Activated CD8-positive, alpha-beta memory T cell treated with anti-CD3 and anti-CD28 coated beads, Interleukin-2, amount 10 ng/mL, durations not matched to agents 7 days and 5 days (primary cell): Measurements from ENCODE around the gene MLLT10. TPM values are rescaled to one million over a fixed set of nuclear protein-coding genes. Genes with fewer than 3 reads are reported as not detected.

Experiments used
- ATAC-seq: fragments of 150-1000 bp; cut with Tn5 transposase; one replicate; pipeline ENCODE4 v1.10.0; 2021; ENCODE audit warnings: moderate library complexity
- CTCF ChIA-PET: fragments of 350-600 bp; sonication (Branson Sonifier 250); formaldehyde crosslinking; loops from one replicate; lab custom pipeline; 2021; ENCODE audit warnings: antibody characterized with exemption; lab: Charles Lee
- DNase-seq: peaks from one replicate; pipeline ENCODE4 v3.0.0-alpha.2; 2020
- H3K27ac Mint-ChIP-seq: one replicate; pipeline ENCODE4 v1.8.0; 2021; ENCODE audit warnings: mild to moderate bottlenecking, mixed read lengths
- H3K27me3 Mint-ChIP-seq: one replicate; pipeline ENCODE4 v1.8.0; 2021; ENCODE audit warnings: mixed read lengths
- H3K36me3 Mint-ChIP-seq: one replicate; pipeline ENCODE4 v1.8.0; 2021; ENCODE audit warnings: mild to moderate bottlenecking, mixed read lengths
- H3K4me1 Mint-ChIP-seq: one replicate; pipeline ENCODE4 v1.8.0; 2021; ENCODE audit warnings: mixed read lengths
- H3K4me3 Mint-ChIP-seq: one replicate; pipeline ENCODE4 v1.8.0; 2021; ENCODE audit warnings: mild to moderate bottlenecking, moderate library complexity, mixed read lengths
- H3K9me3 Mint-ChIP-seq: one replicate; pipeline ENCODE4 v1.8.0; 2022; ENCODE audit warnings: low read depth, mixed read lengths
- total RNA-seq, 2 experiments: library from RNA; stranded (reverse); gene quantifications; one replicate each; pipeline ENCODE4 v1.2.3, GENCODE V29; 2021

Gene MLLT10
- total RNA-seq, 2 experiments from 2014 or later: 42.2 to 65.2 TPM

DNA sequence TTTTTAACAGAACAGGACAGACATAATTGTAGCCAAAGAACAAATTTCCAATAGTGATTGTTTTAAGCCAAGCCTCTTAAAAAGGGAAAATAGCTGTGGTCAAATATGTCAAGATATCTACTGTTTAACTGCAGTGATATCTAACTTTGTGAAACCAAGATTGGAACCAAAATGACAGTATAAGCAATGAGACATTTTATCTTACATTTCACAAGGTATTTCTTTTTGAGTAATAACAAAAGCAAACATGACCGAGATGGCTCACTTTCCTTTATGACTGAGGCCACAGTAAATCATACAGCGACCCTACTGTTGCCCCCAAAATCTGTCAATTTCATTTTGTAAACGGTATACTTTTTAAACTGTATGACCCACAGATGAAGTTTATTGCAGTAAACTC is 215.8 kb downstream of the MLLT10 start:
- H3K27me3 Mint-ChIP-seq: no peaks in the 10 kb centered on the region
- CTCF ChIA-PET: no interaction called here
- no peak for DNase-seq
- no peak overlapping the region for H3K27ac Mint-ChIP-seq
- H3K36me3 Mint-ChIP-seq: peaks cover 1% of the 10 kb centered on the region
- peaks cover 19% of the 10 kb centered on the region for H3K4me1 Mint-ChIP-seq
- no peaks in the 10 kb centered on the region for H3K9me3 Mint-ChIP-seq
- no peak for ATAC-seq
- H3K4me3 Mint-ChIP-seq: no peak overlapping the region

DNA sequence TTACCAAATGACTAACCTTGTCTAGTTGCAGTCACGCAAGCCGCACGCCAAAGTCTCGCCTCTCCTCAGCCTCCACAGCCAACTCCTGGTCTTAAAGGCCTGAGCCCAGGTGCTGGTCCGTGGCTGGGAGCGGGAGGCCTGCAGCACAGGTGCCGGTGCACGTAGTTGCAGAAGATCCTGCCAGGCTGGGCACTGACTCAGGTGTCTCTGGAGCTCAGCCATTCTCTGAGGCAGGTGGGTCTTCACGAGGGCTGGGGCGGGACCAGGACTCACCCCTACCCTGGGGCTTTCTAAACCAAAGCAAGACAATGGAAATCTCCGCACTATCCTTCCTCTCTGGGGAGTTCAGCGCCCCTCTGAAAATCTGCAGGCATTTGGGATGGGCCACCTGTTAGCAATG is 216.4 kb downstream of the MLLT10 start:
- peaks cover 1% of the 10 kb centered on the region for H3K36me3 Mint-ChIP-seq
- H3K27me3 Mint-ChIP-seq: no peaks in the 10 kb centered on the region
- no peak for DNase-seq
- no peak overlapping the region for H3K4me3 Mint-ChIP-seq
- CTCF ChIA-PET: no interaction called here
- no peaks in the 10 kb centered on the region for H3K9me3 Mint-ChIP-seq
- ATAC-seq: no peak
- H3K27ac Mint-ChIP-seq: no peak overlapping the region
- peaks cover 19% of the 10 kb centered on the region for H3K4me1 Mint-ChIP-seq

- Mint-ChIP-seq H3K9me3 (no peaks in the 10 kb centered on the region), H3K4me3 (no peak overlapping the region), H3K4me1 (peaks cover 11% of the 10 kb centered on the region), H3K36me3 (peaks cover 1% of the 10 kb centered on the region), H3K27ac (peak overlapping the region; percentile 53), H3K27me3 (no peaks in the 10 kb centered on the region)
- ATAC-seq: no peak
- DNase-seq: no peak
- CTCF ChIA-PET: no interaction called here
Measured at GRCh38 chr10:21751341-21752310, 217.6 kb downstream of the MLLT10 start.

- H3K9me3 Mint-ChIP-seq: no peaks in the 10 kb centered on the region
- H3K27ac Mint-ChIP-seq: no peak overlapping the region
- peaks cover 4% of the 10 kb centered on the region for H3K4me1 Mint-ChIP-seq
- no peak for DNase-seq
- no peaks in the 10 kb centered on the region for H3K27me3 Mint-ChIP-seq
- H3K4me3 Mint-ChIP-seq: no peak overlapping the region
- no peak for ATAC-seq
- CTCF ChIA-PET: interaction anchor here (0.6 kb wide), 1 partner anchor 27 kb away, joined by 4 read pairs; no protein-coding TSS in a partner anchor
- H3K36me3 Mint-ChIP-seq: peaks cover under 1% of the 10 kb centered on the region
Measured at GRCh38 chr10:21753497-21754270, 219.7 kb downstream of the MLLT10 start.

- Mint-ChIP-seq H3K36me3 (peaks cover 3% of the 10 kb centered on the region), H3K27me3 (no peaks in the 10 kb centered on the region), H3K4me1 (peaks cover 4% of the 10 kb centered on the region), H3K9me3 (no peaks in the 10 kb centered on the region), H3K4me3 (no peak overlapping the region), H3K27ac (no peak overlapping the region)
- CTCF ChIA-PET: interaction anchor here (0.6 kb wide), 1 partner anchor 28 kb away, joined by 4 read pairs; no protein-coding TSS in a partner anchor
- ATAC-seq: no peak
- no peak for DNase-seq
Measured at GRCh38 chr10:21754410-21755011, 220.5 kb downstream of the MLLT10 start.

DNA sequence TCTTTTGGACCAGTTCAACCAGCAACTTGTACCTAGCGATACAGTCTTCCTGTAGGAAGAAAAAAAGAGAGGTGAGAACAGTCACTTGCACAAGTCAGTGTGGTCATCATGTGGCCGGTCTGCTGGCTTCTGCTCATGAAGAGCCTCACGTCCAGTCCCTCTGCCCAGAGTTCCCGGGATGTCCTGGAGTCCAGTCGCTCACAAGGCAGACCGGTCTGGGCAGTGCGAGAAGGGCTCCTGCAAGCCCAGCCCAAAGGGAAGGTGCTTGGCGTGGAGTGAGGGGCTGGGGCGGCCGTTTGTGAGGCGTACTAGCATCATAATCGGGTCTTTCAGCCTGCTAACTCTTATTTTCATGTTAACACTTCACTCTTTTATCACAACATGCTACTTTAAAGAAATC is 222.7 kb downstream of the MLLT10 start:
- DNase-seq: no peak
- H3K4me1 Mint-ChIP-seq: no peaks in the 10 kb centered on the region
- CTCF ChIA-PET: no interaction called here
- no peaks in the 10 kb centered on the region for H3K27me3 Mint-ChIP-seq
- no peak overlapping the region for H3K27ac Mint-ChIP-seq
- no peak overlapping the region for H3K4me3 Mint-ChIP-seq
- peaks cover 6% of the 10 kb centered on the region for H3K36me3 Mint-ChIP-seq
- ATAC-seq: no peak
- H3K9me3 Mint-ChIP-seq: no peaks in the 10 kb centered on the region

GRCh38 chr10:21757185-21757901 is 223.3 kb downstream of the MLLT10 start:
- ATAC-seq: no peak
- no peak overlapping the region for H3K27ac Mint-ChIP-seq
- DNase-seq: no peak
- H3K9me3 Mint-ChIP-seq: no peaks in the 10 kb centered on the region
- H3K36me3 Mint-ChIP-seq: peaks cover 6% of the 10 kb centered on the region
- H3K4me1 Mint-ChIP-seq: no peaks in the 10 kb centered on the region
- H3K27me3 Mint-ChIP-seq: no peaks in the 10 kb centered on the region
- H3K4me3 Mint-ChIP-seq: no peak overlapping the region
- CTCF ChIA-PET: interaction anchor here (1.3 kb wide), 1 partner anchor 10 kb away, joined by 3 read pairs; no protein-coding TSS in a partner anchor

DNA sequence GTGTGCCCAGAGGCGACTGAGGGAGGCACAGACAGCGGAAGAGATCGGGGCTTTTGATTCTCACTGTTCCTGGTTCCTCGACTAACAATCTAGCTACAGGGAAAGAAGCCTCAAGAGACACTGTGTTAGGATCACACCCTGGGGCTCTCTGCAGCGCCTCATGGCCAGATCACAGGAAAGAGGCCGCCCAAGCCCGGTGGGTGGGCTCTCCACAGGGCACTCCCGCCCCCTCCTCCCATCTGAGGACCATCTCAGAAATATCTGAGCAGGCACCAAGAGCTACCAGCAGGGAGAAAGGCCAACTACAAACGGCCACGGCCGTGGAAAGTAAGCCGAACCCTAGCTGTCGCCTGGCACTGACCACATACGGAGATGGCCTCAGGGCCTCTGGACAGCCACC is 224.2 kb downstream of the MLLT10 start:
- no peak for ATAC-seq
- Mint-ChIP-seq H3K4me1 (no peaks in the 10 kb centered on the region), H3K27ac (no peak overlapping the region), H3K36me3 (peaks cover 6% of the 10 kb centered on the region), H3K4me3 (no peak overlapping the region), H3K9me3 (no peaks in the 10 kb centered on the region), H3K27me3 (no peaks in the 10 kb centered on the region)
- CTCF ChIA-PET: interaction anchor here (1.3 kb wide), 1 partner anchor 11 kb away, joined by 3 read pairs; no protein-coding TSS in a partner anchor
- no peak for DNase-seq

- no peaks in the 10 kb centered on the region for H3K27me3 Mint-ChIP-seq
- H3K27ac Mint-ChIP-seq: no peak overlapping the region
- no peak for ATAC-seq
Measured at GRCh38 chr10:21758696-21759095, 224.7 kb downstream of the MLLT10 start.

GRCh38 chr10:21759232-21759631 is 225.2 kb downstream of the MLLT10 start:
- no peaks in the 10 kb centered on the region for H3K27me3 Mint-ChIP-seq
- H3K27ac Mint-ChIP-seq: no peak overlapping the region
- no peaks in the 10 kb centered on the region for H3K4me1 Mint-ChIP-seq
- DNase-seq: no peak
- no peak overlapping the region for H3K4me3 Mint-ChIP-seq
- ATAC-seq: no peak
- H3K9me3 Mint-ChIP-seq: no peaks in the 10 kb centered on the region
- CTCF ChIA-PET: no interaction called here
- H3K36me3 Mint-ChIP-seq: peaks cover 6% of the 10 kb centered on the region

More at GRCh38 chr10:21758696-21759095, 224.7 kb downstream of the MLLT10 start:
- CTCF ChIA-PET: no interaction called here
- no peak for DNase-seq
- peaks cover 6% of the 10 kb centered on the region for H3K36me3 Mint-ChIP-seq
- H3K4me1 Mint-ChIP-seq: no peaks in the 10 kb centered on the region
- H3K4me3 Mint-ChIP-seq: no peak overlapping the region
- no peaks in the 10 kb centered on the region for H3K9me3 Mint-ChIP-seq

- Mint-ChIP-seq H3K27me3 (no peaks in the 10 kb centered on the region), H3K36me3 (peaks cover 6% of the 10 kb centered on the region), H3K4me3 (no peak overlapping the region), H3K4me1 (peaks cover 5% of the 10 kb centered on the region), H3K9me3 (no peaks in the 10 kb centered on the region), H3K27ac (no peak overlapping the region)
- CTCF ChIA-PET: no interaction called here
- DNase-seq: no peak
- ATAC-seq: no peak
Measured at GRCh38 chr10:21760332-21760731, 226.3 kb downstream of the MLLT10 start.

DNA sequence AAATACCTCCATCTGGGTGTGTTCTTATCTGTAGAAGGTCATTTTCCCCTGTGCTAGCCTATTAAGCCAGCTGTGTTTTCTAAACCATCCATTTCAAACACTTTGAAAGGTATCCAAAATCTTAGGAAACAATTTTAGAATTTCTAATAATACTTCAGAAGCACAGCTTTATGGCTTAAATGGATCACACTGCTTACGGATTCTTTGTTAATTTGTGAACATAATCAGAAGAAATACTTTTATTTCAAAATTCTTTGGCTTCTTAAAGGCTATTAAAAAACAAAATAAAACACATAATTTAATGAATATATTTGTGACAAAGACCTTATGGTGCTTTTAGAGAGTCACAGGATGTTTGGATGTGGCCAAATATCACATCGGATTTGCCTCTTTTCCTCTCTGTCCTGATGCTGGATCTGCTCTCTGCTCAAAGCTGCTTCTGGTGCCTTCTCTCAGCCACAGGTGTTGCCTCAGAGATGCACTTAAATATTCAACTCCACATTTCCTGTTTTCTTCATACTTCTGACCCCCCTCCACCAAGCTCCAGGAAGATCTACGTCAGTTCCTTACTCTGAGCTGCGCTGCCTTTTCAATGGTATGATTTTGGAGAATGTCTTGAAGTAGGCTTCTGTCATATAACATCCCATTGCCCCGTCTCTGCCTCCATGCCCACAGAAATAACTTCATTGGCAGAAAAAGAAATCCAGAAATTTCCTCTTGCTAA is 230.6 kb downstream of the MLLT10 start:
- no peak for DNase-seq
- ATAC-seq: no peak
- Mint-ChIP-seq H3K27me3 (no peaks in the 10 kb centered on the region), H3K4me1 (peaks cover 5% of the 10 kb centered on the region), H3K4me3 (no peak overlapping the region), H3K27ac (no peak overlapping the region), H3K9me3 (no peaks in the 10 kb centered on the region), H3K36me3 (peaks cover 3% of the 10 kb centered on the region)
- CTCF ChIA-PET: no interaction called here
